Measurements from ENCODE around the gene TRA2A.

- TF ChIP-seq, protein P1, sequence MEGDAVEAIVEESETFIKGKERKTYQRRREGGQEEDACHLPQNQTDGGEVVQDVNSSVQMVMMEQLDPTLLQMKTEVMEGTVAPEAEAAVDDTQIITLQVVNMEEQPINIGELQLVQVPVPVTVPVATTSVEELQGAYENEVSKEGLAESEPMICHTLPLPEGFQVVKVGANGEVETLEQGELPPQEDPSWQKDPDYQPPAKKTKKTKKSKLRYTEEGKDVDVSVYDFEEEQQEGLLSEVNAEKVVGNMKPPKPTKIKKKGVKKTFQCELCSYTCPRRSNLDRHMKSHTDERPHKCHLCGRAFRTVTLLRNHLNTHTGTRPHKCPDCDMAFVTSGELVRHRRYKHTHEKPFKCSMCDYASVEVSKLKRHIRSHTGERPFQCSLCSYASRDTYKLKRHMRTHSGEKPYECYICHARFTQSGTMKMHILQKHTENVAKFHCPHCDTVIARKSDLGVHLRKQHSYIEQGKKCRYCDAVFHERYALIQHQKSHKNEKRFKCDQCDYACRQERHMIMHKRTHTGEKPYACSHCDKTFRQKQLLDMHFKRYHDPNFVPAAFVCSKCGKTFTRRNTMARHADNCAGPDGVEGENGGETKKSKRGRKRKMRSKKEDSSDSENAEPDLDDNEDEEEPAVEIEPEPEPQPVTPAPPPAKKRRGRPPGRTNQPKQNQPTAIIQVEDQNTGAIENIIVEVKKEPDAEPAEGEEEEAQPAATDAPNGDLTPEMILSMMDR (IDR thresholded peaks at IDR 0.05), result no peak
- no peak for TF ChIP-seq POLR2A (IDR thresholded peaks at IDR 0.05)
Observed at GRCh38 chr7:23491502-23491901, 40.3 kb downstream of the TRA2A start.
